Left kidney (tissue), 2 donors: ENCODE data around the gene DMXL1. TPM values are rescaled to one million over a fixed set of nuclear protein-coding genes. Genes with fewer than 3 reads are reported as not detected.
A peak's percentile ranks its signal among the peaks of the same experiment; 100 is the strongest.

ENCODE experiments used
- DNase-seq: peaks from one replicate; pipeline ENCODE4 v3.0.0-alpha.2; 2013
- polyA plus RNA-seq: library from polyadenylated mRNA; unstranded; fragments of 120-200 nt; gene quantifications from one replicate; pipeline ENCODE4 v1.2.1, GENCODE V29; 2013; ENCODE audit not compliant: insufficient read length

The DMXL1 gene
- polyA plus RNA-seq, 1 donor = 66.1 TPM

DNA sequence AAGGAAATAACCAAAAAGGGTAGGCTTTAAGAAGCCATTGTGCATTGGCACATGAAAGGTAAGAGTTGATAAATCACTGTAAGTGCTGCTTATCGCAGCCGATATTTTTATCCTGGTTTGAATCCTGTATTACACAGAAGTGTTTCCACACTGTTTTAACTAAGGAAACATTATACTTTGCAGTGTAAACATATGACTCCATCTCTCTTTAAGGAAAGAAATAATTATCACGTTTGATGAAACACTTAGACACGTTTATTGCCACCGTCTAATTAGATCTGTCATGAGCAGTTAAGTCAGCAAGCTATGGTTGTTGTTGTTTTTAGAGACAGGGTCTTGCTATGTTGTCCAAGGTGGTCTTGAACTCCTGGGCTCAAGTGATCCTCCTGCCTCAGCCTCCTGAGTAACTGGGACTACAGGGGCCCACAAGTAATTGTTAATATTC is 199.3 kb downstream of the DMXL1 start:
- no peak for DNase-seq

- DNase-seq = no peak
Measured at GRCh38 chr5:119270960-119271757, 200.3 kb downstream of the DMXL1 start.

GRCh38 chr5:119271758-119272730 is 201.2 kb downstream of the DMXL1 start:
- no peak for DNase-seq

DNA sequence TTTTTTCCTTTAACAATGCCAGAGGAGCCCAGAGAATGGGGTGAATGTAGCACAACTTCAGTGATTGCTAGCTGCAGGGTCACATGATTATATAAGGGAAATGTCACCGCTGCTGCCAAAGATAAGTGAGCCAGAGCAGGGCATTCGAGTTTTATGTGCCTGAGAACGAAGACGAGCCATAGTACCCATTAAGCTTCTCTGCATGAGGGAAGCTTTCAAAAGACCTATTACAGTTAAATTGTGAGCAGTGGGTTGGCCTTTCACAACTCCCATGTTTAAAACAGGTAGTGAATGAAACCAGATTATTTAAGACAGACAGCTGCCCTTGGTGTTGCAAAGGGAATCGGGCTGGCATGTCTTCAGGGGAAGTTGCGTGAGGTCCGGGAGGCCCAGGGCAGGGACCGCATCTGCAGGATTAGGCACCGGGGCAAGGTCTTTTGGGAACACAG is 202.5 kb downstream of the DMXL1 start:
- DNase-seq = no peak

DNA sequence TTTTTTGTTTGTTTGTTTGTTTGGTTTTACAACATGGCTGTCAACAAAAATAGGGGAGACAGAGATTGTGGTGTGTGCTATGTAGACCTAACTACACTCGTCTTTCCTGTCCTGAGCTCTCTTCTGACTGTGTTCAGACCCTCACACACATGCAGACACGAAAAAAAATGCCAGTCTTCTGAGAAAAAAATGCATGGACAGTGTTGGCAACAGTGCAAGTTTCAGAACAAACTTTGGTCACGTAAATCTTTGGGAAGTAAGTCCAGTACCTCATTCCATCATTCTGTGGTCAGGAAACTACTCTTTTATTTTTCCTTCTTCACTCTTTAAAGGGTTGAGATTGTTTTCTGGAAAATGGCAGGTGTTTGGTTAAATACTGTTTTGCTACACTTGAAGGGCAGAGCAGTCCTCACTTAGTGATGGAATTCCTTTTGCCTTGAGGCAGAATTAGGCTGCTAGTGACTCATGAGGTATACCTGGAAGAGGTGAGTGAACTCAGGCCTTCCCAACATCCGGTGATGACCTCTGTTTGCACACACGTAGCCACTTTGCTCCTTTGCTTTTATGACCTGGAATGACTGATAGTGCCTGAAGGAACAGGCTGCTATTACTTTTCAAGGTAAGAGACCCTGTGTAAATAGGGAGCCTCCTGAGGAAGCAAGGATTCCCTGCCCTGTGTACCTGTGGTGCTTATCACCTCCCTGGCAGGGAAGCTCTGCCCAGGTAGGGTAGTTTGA is 203.3 kb downstream of the DMXL1 start:
- no peak for DNase-seq

GRCh38 chr5:119274767-119275130 is 203.9 kb downstream of the DMXL1 start:
- no peak for DNase-seq

DNA sequence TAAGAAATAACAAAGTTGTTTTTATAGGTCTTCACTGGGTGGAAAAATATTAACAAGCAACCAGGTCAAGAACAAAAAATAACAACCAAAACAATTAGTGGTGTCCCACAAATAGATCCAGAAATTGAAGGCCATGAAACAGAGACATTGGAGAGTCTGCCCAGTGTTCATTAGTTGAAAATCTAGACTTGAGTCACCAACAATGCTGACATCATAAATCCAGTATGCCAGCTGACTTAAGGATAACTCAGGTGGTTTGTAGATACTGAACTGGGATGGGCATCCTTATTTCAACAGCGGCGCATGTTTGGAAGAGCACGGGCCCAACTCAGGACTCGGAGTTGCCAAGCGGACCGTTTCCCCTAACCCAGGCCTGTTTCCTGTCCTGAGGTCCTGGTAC is 204.3 kb downstream of the DMXL1 start:
- DNase-seq = no peak

DNA sequence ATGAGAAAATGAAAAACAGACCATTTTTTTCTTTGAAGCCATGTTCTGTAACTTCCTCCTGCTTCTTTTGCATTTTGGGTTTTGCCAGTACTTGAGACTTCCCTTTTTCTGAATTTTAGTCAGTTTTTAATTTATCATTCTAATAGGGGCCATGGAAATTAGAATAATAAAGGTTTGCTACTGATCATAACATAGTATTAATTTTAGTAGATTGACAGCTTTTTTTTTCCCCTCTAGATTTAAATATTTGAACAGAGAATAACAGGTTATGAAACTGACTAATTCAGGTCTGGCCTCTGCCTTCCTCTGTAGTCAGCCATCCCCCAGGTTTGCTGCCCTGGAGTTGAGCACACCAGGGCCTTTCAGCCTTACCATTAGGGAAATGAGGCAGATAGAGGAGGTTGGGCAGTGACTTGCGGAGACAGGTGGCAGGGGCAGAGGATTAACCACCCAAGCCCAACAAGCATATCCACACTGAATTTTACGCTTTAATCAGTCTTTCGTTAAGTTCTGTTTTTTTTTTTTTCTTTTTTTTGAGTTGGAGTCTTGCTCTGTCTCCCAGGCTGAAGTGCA is 204.8 kb downstream of the DMXL1 start:
- DNase-seq = no peak

DNA sequence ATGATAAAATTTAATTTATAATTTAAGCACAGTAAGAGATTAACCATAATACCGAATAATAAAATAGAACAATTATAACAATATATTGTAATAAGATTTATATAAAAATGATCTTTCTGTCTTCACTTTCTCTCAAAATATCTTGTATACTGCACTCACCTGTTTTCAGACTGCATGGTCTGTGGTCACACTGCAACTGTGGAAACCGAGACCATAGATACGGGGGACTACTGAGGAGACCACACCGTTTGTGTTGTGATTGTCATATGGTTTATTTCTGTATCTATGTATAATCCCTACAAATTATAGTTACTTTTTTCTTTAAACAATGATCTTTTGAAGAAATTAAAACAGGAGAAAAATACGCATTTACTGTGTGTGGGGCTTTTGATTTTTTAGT is 206.1 kb downstream of the DMXL1 start:
- DNase-seq = no peak

DNA sequence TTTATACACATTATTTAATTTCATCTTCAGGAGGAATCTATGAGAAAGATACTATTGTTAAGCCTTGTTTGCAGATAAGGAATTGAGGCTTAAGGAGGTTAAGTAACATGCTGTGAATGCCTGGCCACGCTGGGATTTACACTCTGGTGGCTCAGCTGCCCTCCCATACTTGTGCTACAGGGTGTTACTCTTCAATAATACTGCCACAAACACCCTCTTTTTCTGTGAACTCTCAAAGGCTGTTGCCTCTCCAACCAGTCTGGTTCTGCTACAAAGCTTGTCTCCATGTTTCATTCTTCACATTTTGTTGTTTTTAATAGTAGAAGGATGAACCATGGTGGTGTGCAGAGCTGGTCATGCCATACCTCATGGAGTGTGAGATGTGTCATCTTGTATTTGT is 208.2 kb downstream of the DMXL1 start:
- no peak for DNase-seq

DNA sequence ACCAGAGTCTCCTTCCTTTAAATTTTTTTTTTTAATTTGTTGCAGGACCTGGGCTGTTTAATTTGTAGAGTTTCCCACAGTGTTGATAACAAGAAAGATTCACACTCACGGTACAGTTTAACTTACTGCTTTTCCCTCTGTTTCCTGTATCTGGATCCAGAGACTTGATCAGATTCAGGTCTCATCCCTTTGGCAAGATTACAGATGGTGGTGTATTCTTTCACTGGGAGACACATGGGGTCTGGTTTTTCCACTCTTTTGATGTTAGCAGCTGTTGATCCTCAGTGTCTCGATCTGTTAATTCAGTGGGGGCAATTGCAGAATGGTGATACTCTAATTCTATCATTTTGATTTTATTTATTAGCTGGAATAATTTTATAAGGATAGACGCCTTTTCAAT is 209.5 kb downstream of the DMXL1 start:
- no peak for DNase-seq

- no peak for DNase-seq
Measured at GRCh38 chr5:119282628-119283027, 211.7 kb downstream of the DMXL1 start.

DNA sequence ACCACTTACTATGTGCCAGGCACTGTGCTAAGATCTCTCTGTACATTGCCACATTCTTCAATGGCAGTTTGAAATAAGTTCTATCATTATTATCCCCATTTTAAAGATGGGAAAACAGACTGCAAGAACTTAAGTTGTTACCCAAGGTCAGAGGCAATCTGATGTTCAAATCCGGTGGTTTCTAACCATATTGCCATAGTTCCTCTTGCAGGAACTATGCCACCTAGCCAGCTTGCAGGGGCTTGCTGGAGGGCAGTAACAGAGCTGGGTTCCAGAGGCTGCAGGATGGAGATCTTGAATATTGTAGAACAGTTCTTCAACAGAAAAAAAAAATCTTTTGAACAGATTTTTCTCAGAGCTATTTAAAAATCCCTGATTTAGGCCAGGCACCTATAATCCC is 213.1 kb downstream of the DMXL1 start:
- DNase-seq = no peak

GRCh38 chr5:119285070-119285916 is 214.4 kb downstream of the DMXL1 start:
- no peak for DNase-seq

- no peak for DNase-seq
Measured at GRCh38 chr5:119286511-119287488, 215.9 kb downstream of the DMXL1 start.

GRCh38 chr5:119287547-119288111 is 216.7 kb downstream of the DMXL1 start:
- no peak for DNase-seq

DNA sequence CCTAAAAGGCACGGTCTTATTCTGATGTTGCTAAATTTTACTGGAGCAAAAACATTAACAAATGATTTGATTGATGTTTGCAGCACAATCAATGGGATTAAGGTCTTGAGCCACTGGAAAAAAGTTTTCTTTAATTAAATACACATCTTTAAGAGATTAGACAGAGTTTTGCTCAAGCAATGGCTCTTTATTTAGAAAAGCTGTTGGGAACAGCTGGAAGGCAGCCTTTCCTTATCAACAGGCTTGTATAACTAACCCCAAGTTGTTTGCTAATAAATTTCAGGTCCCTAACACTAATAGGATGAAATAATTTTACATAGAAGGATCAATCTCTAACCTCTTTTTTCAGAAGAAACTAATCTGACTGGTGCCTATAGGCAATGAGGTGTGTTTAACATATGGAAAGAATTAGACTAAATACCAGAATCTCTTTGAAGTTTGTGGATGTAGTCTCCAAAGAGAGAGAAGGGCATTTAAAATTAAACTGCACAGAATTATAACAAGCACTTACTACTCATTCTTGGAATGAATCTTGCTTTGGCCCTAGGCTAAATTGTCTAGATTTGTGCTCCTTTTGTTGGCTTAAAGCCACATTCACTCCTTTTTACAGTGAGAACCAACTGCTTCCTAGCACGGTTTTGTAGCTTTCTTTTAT is 217.6 kb downstream of the DMXL1 start:
- DNase-seq = peak; percentile 54

- no peak for DNase-seq
Measured at GRCh38 chr5:119289438-119290044, 218.7 kb downstream of the DMXL1 start.
